H9 (cell line): ENCODE measurements around the gene ITGAE. TPM values are rescaled to one million over a fixed set of nuclear protein-coding genes. Genes with fewer than 3 reads are reported as not detected.

ENCODE experiments used
- DNase-seq: peaks from one replicate; pipeline ENCODE4 v3.0.0-alpha.2; 2017
- H2AFZ ChIP-seq: one replicate; pipeline ENCODE4 v1.6.1; 2013; ENCODE audit warnings: mild to moderate bottlenecking, low read length, control low read depth, moderate library complexity
- H2AK5ac ChIP-seq: 2 replicates; pipeline ENCODE4 v1.6.1; 2013; ENCODE audit warnings: low read length, control low read depth, mixed read lengths; ENCODE audit not compliant: insufficient read length
- H2BK120ac ChIP-seq: one replicate; pipeline ENCODE4 v1.6.1; 2013; ENCODE audit warnings: low read depth, mild to moderate bottlenecking, low read length, control low read depth, inconsistent platforms; ENCODE audit not compliant: poor library complexity, severe bottlenecking
- H2BK12ac ChIP-seq: 2 replicates; pipeline ENCODE4 v1.6.1; 2013; ENCODE audit warnings: low read length, control low read depth, mixed read lengths, low read depth; ENCODE audit not compliant: insufficient read length
- H2BK15ac ChIP-seq: 2 replicates; pipeline ENCODE4 v1.6.1; 2013; ENCODE audit warnings: low read depth, low read length, control low read depth
- H2BK20ac ChIP-seq: one replicate; pipeline ENCODE4 v1.6.1; 2013; ENCODE audit warnings: low read depth, mild to moderate bottlenecking, low read length, control low read depth, inconsistent platforms; ENCODE audit not compliant: poor library complexity, severe bottlenecking
- H2BK5ac ChIP-seq: 2 replicates; pipeline ENCODE4 v1.6.1; 2013; ENCODE audit warnings: low read length, control low read depth, mixed read lengths; ENCODE audit not compliant: insufficient read length
- H3K14ac ChIP-seq: 2 replicates; pipeline ENCODE4 v1.6.1; 2013; ENCODE audit warnings: low read length, control low read depth; ENCODE audit not compliant: insufficient read depth
- H3K18ac ChIP-seq: 2 replicates; pipeline ENCODE4 v1.6.1; 2013; ENCODE audit warnings: low read depth, mild to moderate bottlenecking, mixed read lengths, low read length, control low read depth; ENCODE audit not compliant: insufficient read length
- H3K23ac ChIP-seq: 2 replicates; pipeline ENCODE4 v1.6.1; 2013; ENCODE audit warnings: low read length, control low read depth, mixed read lengths, low read depth; ENCODE audit not compliant: insufficient read length
- H3K23me2 ChIP-seq: 2 replicates; pipeline ENCODE4 v1.6.1; 2013; ENCODE audit warnings: low read depth, mild to moderate bottlenecking, mixed read lengths, low read length, control low read depth; ENCODE audit not compliant: insufficient read length, poor library complexity, severe bottlenecking
- H3K27ac ChIP-seq: 2 replicates; pipeline ENCODE4 v1.5.1; 2013; ENCODE audit warnings: low read length, control low read depth, mixed read lengths, low read depth; ENCODE audit not compliant: insufficient read length
- H3K27me3 ChIP-seq: 2 replicates; pipeline ENCODE4 v1.6.1; 2013; ENCODE audit warnings: low read length, control low read depth, inconsistent platforms; ENCODE audit not compliant: insufficient read depth
- H3K4ac ChIP-seq: 2 replicates; pipeline ENCODE4 v1.6.1; 2013; ENCODE audit warnings: low read depth, mild to moderate bottlenecking, control low read depth, inconsistent platforms, low read length, moderate library complexity
- H3K4me1 ChIP-seq: 2 replicates; pipeline ENCODE4 v1.6.1; 2013; ENCODE audit warnings: low read length, control low read depth, inconsistent platforms; ENCODE audit not compliant: insufficient read depth
- H3K4me2 ChIP-seq: 2 replicates; pipeline ENCODE4 v1.6.1; 2013; ENCODE audit warnings: low read length, control low read depth, mixed read lengths; ENCODE audit not compliant: insufficient read length, insufficient read depth
- H3K56ac ChIP-seq: 2 replicates; pipeline ENCODE4 v1.6.1; 2013; ENCODE audit warnings: low read depth, mild to moderate bottlenecking, mixed read lengths, low read length, control low read depth; ENCODE audit not compliant: insufficient read length
- H3K79me1 ChIP-seq: 2 replicates; pipeline ENCODE4 v1.6.1; 2013; ENCODE audit warnings: low read depth, mild to moderate bottlenecking, moderate library complexity, low read length, control low read depth, inconsistent platforms; ENCODE audit not compliant: insufficient read depth, poor library complexity, severe bottlenecking
- H3K79me2 ChIP-seq: 2 replicates; pipeline ENCODE4 v1.6.1; 2013; ENCODE audit warnings: low read length, control low read depth, inconsistent platforms; ENCODE audit not compliant: insufficient read depth
- H3K9ac ChIP-seq: 2 replicates; pipeline ENCODE4 v1.6.1; 2013; ENCODE audit warnings: low read length, control low read depth, mixed read lengths; ENCODE audit not compliant: insufficient read length; ENCODE audit errors: extremely low read depth
- H3K9me3 ChIP-seq: one replicate; pipeline ENCODE4 v1.6.1; 2013; ENCODE audit warnings: low read depth, low read length, inconsistent platforms; ENCODE audit not compliant: control insufficient read depth
- H3T11ph ChIP-seq: one replicate; pipeline ENCODE4 v1.6.1; 2013; ENCODE audit warnings: mild to moderate bottlenecking, low read length, control low read depth, inconsistent platforms
- H4K20me1 ChIP-seq: one replicate; pipeline ENCODE4 v1.6.1; 2013; ENCODE audit not compliant: control insufficient read depth, insufficient read length, insufficient read depth
- H4K5ac ChIP-seq: 2 replicates; pipeline ENCODE4 v1.6.1; 2013; ENCODE audit warnings: low read depth, mild to moderate bottlenecking, mixed read lengths, low read length, control low read depth; ENCODE audit not compliant: insufficient read length
- H4K8ac ChIP-seq: replicated peaks from 2 replicates; pipeline ENCODE4 v1.6.1; 2013; ENCODE audit warnings: low read length, control low read depth, mixed read lengths, low read depth; ENCODE audit not compliant: insufficient read length
- H4K91ac ChIP-seq: 2 replicates; pipeline ENCODE4 v1.6.1; 2013; ENCODE audit warnings: low read depth, mild to moderate bottlenecking, moderate library complexity, mixed read lengths, low read length, control low read depth; ENCODE audit not compliant: insufficient read length
- H3K27ac Mint-ChIP-seq, 3 experiments: 2 replicates in 2 of 3; 3 replicates in 1 of 3; pipeline ENCODE4 v1.8.0; 2020 to 2021; ENCODE audit warnings: mixed read lengths in 3 of 3, mild to moderate bottlenecking in 1 of 3, moderate library complexity in 1 of 3
- H3K27me3 Mint-ChIP-seq: 2 replicates; pipeline ENCODE4 v1.8.0; 2021; ENCODE audit warnings: low read depth, mild to moderate bottlenecking, moderate library complexity, mixed read lengths
- H3K36me3 Mint-ChIP-seq, 3 experiments: 2 replicates in 2 of 3; 3 replicates in 1 of 3; pipeline ENCODE4 v1.8.0; 2020 to 2021; ENCODE audit warnings: low read depth in 3 of 3, mixed read lengths in 3 of 3; ENCODE audit not compliant: insufficient read depth in 1 of 3
- H3K4me1 Mint-ChIP-seq, 2 experiments: 2 replicates each; pipeline ENCODE4 v1.8.0; 2020; ENCODE audit warnings: mixed read lengths in 2 of 2
- H3K4me3 Mint-ChIP-seq, 2 experiments: 2 replicates in 1 of 2; 3 replicates in 1 of 2; pipeline ENCODE4 v1.8.0; 2020 to 2021; ENCODE audit warnings: mild to moderate bottlenecking in 2 of 2, mixed read lengths in 2 of 2, moderate library complexity in 1 of 2
- H3K9me3 Mint-ChIP-seq, 2 experiments: 2 replicates in 1 of 2; 3 replicates in 1 of 2; pipeline ENCODE4 v1.8.0; 2020; ENCODE audit warnings: mild to moderate bottlenecking in 2 of 2, mixed read lengths in 2 of 2, moderate library complexity in 1 of 2
- CTCF ChIP-seq: fragments of 200-600 bp; sonication (generic); conservative IDR thresholded peaks from 3 replicates; pipeline ENCODE4 v1.8.0; 2021; ENCODE audit warnings: antibody characterized with exemption, mild to moderate bottlenecking
- WGBS: extraction: QIAGEN DNeasy Blood & Tissue Kit; methylation state at CpG from one replicate; pipeline ENCODE4 v1.1.7; 2013; ENCODE audit warnings: missing lambda C conversion rate, low lambda C conversion rate, mixed read lengths; ENCODE audit not compliant: insufficient read length; ENCODE audit errors: extremely low coverage; 5-methylcytosine and 5-hydroxymethylcytosine counted together
- total RNA-seq: library from RNA; stranded (reverse); gene quantifications from 2 replicates; pipeline ENCODE4 v1.2.1, GENCODE V29; 2021

Gene ITGAE
- total RNA-seq, 1 experiment from 2014 or later, result 23.5 TPM

GRCh38 chr17:3681057-3681456 is 119.9 kb downstream of the ITGAE start:
- H3K27ac Mint-ChIP-seq, result no peak overlapping the region
- no peak overlapping the region for H2BK120ac ChIP-seq
- no peak overlapping the region for H2BK15ac ChIP-seq
- H3K27me3 Mint-ChIP-seq, result peaks cover 4% of the 10 kb centered on the region; the same call in 1 of the 2 replicates
- H3T11ph ChIP-seq, result no peak overlapping the region
- TF ChIP-seq CTCF, result no peak
- no peak overlapping the region for H4K5ac ChIP-seq
- no peak overlapping the region for H3K56ac ChIP-seq
- no peak overlapping the region for H2BK5ac ChIP-seq
- H3K79me1 ChIP-seq, result no peaks in the 10 kb centered on the region
- H2BK20ac ChIP-seq, result no peak overlapping the region
- no peaks in the 10 kb centered on the region for H3K4me1 ChIP-seq
- no peak overlapping the region for H4K91ac ChIP-seq
- no peak overlapping the region for H2AK5ac ChIP-seq
- no peak overlapping the region for H2AFZ ChIP-seq
- H3K18ac ChIP-seq, result no peak overlapping the region
- no peak overlapping the region for H4K8ac ChIP-seq
- DNase-seq, result no peak
- H3K4me2 ChIP-seq, result no peak overlapping the region
- H3K9me3 ChIP-seq, result no peaks in the 10 kb centered on the region
- no peak overlapping the region for H3K4me3 Mint-ChIP-seq
- no peaks in the 10 kb centered on the region for H3K23me2 ChIP-seq
- no peaks in the 10 kb centered on the region for H3K9me3 Mint-ChIP-seq
- peaks cover 7 to 23% of the 10 kb centered on the region in 2 experiments for H3K4me1 Mint-ChIP-seq
- H3K23ac ChIP-seq, result no peak overlapping the region
- H3K36me3 Mint-ChIP-seq, result no peaks in the 10 kb centered on the region; a peak in 1 of 7 replicates
- H2BK12ac ChIP-seq, result no peak overlapping the region
- no peaks in the 10 kb centered on the region for H4K20me1 ChIP-seq
- H3K27ac ChIP-seq, result no peak overlapping the region
- no peaks in the 10 kb centered on the region for H3K79me2 ChIP-seq
- H3K9ac ChIP-seq, result no peak overlapping the region
- WGBS, result no CpG with 5 or more reads among the region's 12 CpGs
- H3K27me3 ChIP-seq, result no peaks in the 10 kb centered on the region
- no peak overlapping the region; the same call in 1 of the 2 replicates for H3K14ac ChIP-seq
- no peak overlapping the region for H3K4ac ChIP-seq
